A673 (cell line): ENCODE data around the gene COL13A1.

ENCODE experiments used
- CTCF ChIP-seq: fragments of 300-800, 200-600 bp; sonication (generic); conservative IDR thresholded peaks from 2 replicates; pipeline ENCODE4 v1.5.1; 2017; ENCODE audit warnings: low read depth, mild to moderate bottlenecking, antibody characterized with exemption, low read length, moderate library complexity, mixed read lengths
- EZH2 ChIP-seq: fragments of 200-600 bp; sonication (generic); IDR thresholded peaks from 2 replicates; pipeline ENCODE4 v1.6.1; 2017; ENCODE audit warnings: borderline replicate concordance, low read depth, mild to moderate bottlenecking, mixed read lengths, antibody characterized with exemption, low read length; ENCODE audit not compliant: poor library complexity, severe bottlenecking

- no peak for TF ChIP-seq CTCF
- no peak for TF ChIP-seq EZH2
Measured at GRCh38 chr10:69807122-69807521, 5.4 kb downstream of the COL13A1 start.
